ENCODE measurements around the gene SH3BGRL3.
"Not testable (repeated sequence)": the region's sequence is repeated elsewhere in the genome, so short reads cannot be mapped to it uniquely, and the experiment has no call there.

Gene SH3BGRL3

DNA sequence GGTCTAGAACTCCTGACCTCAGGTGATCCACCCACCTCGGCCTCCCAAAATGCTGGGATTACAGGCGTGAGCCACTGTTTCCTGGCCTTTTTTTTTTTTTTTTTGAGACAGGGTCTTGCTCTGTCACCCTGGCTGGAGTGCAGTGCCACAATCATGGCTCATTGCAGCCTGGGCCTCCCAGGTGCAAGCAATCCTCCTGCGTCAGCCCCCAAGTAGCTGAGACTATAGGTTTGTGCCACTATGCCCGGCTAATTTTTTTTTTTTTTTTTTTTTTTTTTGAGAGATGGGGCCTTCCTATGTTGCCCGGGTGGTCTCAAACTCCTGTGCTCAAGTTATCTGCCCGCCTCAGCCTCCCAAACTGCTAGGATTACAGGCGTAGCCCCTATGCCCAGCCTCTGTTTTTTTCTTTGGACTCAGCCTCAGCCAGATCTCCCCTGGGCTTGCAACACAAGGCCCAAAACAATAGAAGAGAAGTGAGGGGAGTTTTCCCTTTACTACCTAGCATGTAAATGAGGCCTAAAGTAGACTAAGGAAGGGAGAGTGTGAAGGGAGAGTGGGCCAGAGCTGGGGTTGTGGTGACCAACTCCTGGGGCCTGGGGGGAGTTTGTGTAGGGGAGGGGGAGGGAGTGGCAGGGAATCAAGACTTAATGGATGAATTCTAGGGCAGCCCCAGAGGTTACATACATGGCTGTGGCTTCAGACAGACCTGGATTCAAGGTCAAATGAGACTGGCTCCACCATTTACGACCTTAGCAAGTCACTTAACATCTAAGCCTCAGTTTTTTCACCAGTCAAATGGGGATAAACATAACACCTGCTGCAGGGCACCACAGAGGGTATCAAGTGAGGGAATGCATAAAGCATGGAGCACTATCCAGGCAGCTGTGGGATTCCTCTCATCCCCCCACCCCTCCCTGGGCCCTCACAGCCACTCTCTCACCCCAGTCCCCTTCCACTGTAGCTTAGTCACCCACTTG, 36.3 kb downstream of the SH3BGRL3 start:
- no peak for FAIRE-seq
- DNase-seq (ENCODE audit: low spot score): no peak

DNA sequence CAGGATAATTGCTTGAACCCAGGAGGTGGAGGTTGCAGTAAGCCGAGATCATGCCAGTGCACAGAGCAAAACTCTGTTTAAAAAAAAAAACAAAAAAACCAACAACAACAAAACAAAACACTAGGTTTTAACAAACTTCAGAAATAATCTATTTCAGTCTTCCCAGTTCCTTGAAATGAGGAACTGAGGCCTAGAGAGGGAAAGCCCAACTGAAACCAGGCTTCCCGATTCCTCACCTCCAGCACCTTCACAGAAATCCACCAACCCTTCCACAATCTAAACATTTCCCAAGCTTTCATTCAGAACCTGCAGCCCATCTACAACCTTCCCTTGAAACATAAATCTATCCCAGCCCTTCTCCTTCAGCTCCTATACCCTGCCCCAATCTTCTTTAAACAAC, 37.3 kb downstream of the SH3BGRL3 start:
- DNase-seq (ENCODE audit: low spot score) (no peak), FAIRE-seq (no peak)

DNA sequence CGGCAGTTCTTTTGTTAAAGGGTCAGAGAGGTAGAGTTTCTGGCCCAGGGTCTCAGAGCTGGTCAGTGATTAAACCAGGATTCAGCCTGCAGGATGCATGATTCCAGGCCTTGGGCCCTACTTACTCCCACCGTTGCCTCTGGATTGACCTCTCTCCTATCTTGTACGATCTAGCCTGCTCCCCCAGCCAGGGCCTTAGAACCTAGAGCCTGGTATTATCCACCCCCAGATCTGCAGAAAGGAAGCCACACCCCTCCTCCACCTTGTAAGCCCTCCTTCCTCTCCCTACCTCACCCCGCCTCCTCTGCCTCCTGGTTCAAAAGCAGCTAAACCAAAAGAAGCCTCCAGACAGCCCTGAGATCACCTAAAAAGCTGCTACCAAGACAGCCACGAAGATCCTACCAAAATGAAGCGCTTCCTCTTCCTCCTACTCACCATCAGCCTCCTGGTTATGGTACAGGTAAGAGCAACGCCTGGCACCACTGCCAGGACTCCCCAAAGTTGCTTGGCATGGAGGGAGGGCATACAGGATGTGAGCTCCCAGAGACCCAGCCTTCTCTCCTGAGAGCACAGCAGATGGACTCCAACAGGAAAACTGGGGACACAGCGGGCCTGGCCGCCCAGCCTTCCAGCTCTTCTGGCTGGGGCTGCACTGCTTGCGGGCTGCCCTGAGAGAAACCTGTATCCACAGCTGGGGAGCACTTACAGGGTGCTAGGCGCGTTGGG, 37.9 kb downstream of the SH3BGRL3 start, which contains the start of gene CD52:
CD52 (plus strand) TSS at position 347 of the 726 bp plus-strand sequence; CDS start at position 407, 60 bp downstream.
- FAIRE-seq: no peak
- DNase-seq (ENCODE audit: low spot score): no peak

DNA sequence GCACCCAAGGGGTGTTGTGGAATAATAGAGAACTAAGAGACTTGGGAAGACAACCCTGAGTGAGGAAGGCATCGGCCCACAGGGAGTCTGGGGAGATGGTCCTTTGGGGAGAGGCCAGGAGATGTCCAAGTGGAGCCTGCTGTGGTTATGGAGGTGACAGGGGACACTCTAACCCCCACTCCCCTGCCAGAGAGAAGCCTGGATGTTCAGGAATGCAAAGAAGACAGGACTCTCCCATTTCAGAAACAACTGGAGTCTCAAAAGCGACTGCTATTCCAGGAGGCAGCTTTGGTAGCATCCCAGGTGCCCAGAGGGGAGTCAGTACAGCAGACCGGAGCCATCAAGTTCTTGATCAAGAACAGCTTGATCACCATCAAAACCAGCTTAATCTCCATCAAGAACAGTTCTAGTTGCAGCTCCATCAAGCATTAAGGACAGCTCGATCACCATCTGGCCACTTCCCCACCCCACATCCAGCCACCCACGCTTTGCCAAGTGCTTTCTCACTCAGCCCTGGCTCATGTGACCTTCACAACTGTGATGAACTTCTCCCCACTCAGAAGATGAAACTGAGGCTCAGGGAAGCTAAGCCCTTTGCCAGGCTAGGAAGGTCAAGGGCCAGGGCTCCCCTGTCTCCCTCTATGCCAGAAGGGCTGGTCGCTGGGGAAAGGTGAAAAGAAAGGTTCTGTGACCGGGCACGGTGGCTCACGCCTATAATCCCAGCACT, 38.6 kb downstream of the SH3BGRL3 start:
- FAIRE-seq: no peak
- DNase-seq (ENCODE audit: low spot score): no peak

DNA sequence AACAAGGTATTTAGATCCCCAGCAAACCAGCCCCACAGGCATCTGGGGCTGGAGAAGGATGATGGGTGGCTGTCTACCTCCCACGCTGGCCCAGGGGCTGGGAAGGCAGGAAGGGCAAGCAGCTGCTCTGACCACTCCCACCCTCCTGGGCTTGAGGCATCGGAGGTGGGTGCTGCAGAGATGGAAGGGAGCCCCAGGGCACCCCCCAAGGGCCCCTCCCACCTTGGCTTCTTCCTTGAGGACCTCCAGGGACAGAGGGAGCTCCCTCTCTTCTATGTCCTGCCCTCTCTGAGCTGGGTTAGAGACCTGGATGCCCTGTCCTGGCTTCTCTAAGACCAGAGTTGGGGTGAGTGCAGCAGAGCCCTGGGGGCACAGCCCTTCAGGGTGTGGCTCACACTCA, 41.0 kb downstream of the SH3BGRL3 start:
- no peak for DNase-seq (ENCODE audit: low spot score)
- FAIRE-seq: no peak

DNA sequence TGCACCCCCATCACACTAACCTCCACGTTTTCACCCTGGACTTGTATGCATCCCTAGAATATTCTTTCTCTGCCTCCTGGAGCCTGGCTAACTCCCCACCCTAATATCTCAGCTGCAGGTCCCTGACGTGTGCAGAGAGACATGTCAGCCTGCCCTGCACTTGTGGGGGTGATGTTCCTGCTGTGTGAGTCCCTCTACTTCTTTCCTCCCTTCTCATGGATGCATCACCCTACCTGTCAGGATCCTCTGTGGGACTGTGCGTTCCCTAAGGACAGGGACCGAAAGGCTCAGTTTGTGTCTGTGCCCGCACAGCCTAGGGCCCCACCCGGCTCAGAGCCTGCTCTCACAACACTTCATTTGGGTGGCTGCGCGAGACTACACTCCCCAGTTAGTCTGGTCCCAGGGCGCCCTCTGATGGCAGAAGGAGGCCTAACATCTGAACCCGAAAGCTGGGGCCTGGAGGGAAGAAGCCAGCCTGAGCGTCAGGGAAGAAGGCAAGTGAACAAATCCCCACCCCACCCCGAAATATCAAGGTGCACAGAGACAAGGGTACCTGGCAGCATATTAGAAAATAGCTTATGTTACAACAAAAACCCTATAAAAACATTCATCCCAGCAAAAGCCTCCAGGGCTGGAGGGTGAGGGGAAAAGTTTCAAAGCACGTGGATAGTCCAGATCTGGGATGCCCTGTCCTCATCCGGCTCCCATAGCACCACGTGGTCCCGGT, 41.6 kb downstream of the SH3BGRL3 start:
- FAIRE-seq (peak; percentile 17), DNase-seq (ENCODE audit: low spot score) (peak; percentile 82)

DNA sequence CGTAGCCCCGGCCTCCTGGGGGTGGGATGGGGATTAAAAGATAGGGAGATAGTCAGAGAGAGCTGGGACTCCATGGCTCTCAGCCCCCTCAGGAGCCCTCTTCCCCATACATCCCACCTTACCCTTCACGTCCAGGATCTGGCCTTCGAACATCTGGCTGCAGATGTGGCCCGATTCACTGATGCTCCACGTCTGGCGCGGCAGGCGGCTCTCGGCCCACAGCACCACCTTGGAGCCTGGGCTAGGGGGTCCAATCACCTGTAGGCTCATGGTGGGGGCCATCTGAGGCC, 42.1 kb downstream of the SH3BGRL3 start:
- FAIRE-seq: no peak

DNA sequence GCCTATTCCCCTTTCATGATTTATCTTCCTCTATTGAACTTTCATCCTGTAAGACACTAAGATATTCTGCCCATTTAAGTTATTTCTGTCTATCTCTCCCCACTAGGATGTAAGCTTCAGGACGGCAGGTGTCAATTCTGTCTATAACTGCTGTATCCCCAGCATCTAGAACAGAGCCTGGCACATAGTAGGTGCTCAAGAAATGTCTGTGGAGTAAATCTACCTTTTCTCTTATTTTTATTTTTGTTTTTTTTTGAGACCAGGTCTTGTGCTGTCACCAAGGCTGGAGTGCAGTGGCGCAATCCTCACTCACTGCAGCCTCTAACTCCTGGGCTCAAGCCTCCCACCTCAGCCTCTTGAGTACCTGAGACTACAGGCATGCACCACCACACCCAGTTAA, 43.5 kb downstream of the SH3BGRL3 start:
- DNase-seq (ENCODE audit: low spot score): no peak
- FAIRE-seq: no peak

More for the DNA sequence above, 42.1 kb downstream of the SH3BGRL3 start:
- DNase-seq (ENCODE audit: low spot score): no peak

DNA sequence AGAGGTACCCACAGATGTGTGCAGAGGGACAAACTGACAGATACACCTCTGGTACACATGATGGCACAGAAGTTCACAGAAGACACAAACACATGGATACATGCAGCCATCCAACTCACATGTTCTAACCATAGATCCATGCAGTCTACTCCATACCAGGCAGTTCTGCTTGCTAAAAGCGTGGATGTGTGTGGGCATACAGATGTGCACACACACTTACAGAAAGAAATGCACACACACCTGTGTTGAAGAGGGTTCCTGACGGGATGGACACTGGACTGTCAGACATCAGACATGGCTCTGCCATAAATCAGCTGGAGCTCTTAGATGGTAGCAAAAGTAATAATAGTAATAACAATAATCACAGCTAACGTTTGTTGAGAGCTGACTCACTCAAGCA, 44.7 kb downstream of the SH3BGRL3 start:
- FAIRE-seq: no peak
- no peak for DNase-seq (ENCODE audit: low spot score)

DNA sequence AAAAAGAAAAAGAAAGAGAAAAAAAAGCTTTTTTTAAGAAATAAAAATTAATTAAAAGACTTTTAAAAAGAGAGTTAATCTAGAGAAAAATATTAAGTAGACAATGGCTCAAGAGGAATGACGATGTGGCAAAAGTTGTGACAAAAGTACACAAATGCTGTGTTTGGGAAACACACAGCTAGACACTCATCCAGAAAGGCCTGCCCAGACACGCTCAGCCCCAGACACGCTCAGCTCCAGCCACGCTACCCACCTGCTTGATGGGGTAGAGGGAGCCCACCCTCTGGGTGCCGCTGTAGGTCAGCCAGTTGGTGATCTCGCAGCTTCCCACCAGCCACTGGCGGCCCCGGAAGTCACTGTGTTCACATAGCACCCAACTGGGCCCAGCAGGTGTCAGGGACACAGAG, 48.1 kb downstream of the SH3BGRL3 start:
- FAIRE-seq (no peak), DNase-seq (ENCODE audit: low spot score) (no peak)

DNA sequence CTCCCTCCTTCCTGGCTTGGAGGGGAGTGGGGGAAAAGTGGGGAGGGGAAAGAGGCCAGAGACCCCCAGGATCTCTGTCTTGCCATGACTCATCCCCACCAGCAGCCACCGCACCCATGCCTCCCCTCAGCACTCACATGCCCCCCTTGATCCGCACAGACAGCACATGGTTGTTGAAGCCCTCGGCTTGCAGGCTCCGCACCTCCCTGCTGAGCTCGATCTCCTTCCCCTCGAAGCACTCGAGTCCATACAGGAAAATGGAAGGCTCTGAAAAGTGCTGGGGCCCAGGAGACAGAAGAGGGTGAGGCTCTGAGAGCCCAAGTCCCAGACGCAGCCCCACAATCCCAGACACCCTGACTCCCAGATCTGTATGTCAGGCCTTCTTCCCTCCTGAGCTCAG, 48.7 kb downstream of the SH3BGRL3 start:
- DNase-seq (ENCODE audit: low spot score) (no peak), FAIRE-seq (no peak)

DNA sequence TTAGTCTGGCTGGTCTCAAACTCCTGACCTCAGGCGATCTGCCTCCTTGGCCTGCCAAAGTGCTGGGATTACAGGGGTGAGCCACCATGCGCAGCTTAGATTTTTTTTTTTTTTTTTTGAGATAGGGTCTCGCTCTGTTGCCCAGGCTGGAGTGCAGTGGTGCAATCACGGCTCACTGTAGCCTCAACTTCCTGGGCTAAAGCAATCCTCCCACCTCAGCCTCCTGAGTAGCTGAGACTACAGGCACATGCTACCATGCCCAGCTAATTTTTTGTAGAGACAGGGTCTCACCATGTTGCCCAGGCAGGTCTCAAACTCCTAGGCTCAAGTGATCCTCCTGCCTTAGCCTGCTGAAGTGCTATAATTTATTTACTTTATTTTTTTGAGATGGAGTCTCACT, 49.5 kb downstream of the SH3BGRL3 start:
- not testable (repeated sequence) for DNase-seq (ENCODE audit: low spot score); FAIRE-seq

DNA sequence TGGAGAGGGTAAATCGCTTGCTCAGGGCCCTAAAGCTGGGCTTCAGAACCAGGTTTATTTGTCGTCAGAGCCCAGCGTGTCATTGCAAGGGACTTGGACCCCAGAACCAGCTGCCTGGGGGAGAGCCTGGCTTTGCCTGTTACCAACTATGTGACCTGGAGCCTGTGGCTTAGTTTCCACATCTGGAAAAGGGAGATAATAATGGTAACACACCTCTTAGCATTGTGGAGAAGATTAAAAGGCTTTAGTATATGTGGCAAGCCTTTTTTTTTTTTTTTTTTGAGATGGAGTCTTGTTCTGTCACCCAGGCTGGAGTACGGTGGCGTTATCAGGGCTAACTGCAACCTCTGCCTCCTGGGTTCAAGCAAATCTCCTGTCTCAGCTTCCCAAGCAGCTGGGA, 50.4 kb downstream of the SH3BGRL3 start:
- DNase-seq (ENCODE audit: low spot score) (no peak), FAIRE-seq (no peak)
